ENCODE measurements around the gene OR2T3. TPM values are rescaled to one million over a fixed set of nuclear protein-coding genes. Genes with fewer than 3 reads are reported as not detected.

The OR2T3 gene, protein sequence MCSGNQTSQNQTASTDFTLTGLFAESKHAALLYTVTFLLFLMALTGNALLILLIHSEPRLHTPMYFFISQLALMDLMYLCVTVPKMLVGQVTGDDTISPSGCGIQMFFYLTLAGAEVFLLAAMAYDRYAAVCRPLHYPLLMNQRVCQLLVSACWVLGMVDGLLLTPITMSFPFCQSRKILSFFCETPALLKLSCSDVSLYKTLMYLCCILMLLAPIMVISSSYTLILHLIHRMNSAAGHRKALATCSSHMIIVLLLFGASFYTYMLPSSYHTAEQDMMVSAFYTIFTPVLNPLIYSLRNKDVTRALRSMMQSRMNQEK
- total RNA-seq (2022; extraction: Qiagen RNA extraction; ENCODE audit: low read depth): not detected in 5 replicates

DNA sequence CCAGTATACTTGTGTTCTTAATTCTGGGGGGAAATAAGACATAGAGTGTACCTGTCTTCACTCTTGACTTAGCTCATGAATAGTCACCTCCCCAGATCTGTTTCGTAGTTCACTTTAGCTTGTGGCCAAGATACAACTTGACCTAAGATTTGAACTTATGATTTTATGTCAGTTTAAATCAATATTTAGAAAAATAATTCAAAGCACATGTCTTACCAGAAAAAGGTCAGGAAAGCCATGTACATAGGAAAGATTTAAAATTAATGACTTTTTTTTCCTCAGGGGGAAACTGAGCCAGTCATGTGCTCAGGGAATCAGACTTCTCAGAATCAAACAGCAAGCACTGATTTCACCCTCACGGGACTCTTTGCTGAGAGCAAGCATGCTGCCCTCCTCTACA lies at the start of gene OR2T3:
OR2T3 (plus strand) TSS at position 301 of the 400 bp plus-strand sequence; CDS start at position 301, 0 bp downstream.

DNA sequence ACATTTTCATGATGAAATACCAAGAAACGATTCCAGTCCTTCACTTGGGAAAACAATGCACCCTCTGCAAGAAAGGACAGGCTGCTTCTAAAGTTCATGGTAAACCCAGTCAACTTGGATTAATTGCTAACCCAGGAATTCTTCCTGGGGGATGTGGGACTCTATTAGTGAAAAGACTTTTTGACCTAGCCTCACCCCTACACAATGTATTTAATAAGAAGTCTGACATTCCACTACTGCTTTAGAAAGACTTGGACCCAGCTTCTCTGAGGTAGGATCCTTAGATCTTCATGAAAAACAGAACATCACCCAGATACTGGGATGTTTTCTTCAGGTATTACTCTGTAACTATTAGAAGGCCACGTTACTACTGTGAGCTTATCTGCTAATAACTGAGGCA lies 27.8 kb upstream of the OR2T3 start, which contains the start of gene OR2T2:
OR2T2 (plus strand) TSS at position 239 of the 400 bp plus-strand sequence. CDS start 7,161 bp downstream, outside the sequence.

DNA sequence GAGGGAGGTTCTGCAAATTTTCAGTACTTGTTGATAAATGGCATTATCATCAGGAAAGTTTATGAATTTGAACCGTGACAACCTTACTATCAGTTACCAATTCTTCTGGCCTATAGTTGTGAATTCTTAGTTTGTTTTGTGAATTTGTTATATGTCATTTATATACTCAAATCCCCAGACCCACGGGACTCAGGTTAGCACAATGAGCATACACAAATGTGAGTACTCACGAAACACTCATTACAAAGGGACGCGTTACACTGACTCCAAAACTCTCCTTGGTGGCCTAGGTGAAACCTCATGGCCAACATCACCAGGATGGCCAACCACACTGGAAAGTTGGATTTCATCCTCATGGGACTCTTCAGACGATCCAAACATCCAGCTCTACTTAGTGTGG lies 15.1 kb downstream of the OR2T3 start, which contains the start of gene OR2T5:
OR2T5 (plus strand) TSS at position 301 of the 400 bp plus-strand sequence; CDS start at position 301, 0 bp downstream.

DNA sequence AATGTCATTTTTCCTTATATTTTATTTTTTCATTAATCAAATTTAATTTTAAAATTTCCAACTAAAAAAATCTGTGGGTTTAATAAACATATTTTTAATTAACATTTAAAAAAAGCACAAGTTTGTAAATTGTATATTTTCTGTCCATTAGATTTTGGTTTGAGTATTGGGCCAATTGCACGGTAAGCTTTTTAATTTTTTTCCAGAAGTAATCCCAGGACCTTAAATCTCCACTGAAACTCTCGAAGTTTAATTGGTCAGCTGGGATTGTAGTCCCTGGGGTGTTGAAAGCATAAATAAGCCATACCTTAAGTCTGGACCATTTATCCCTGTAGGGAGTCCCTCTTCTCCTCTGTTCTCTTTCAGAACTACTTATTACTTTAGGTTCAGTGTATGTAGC lies 34.6 kb downstream of the OR2T3 start, which contains the start of gene OR2G6:
OR2G6 (plus strand) TSS at position 301 of the 400 bp plus-strand sequence. CDS start 13,574 bp downstream, outside the sequence.

Other genes starting within 250 kb of the OR2T3 start
- not detected in 5 replicates for gene OR2M4, start 241.9 kb upstream of the OR2T3 start, total RNA-seq (2022; extraction: Qiagen RNA extraction; ENCODE audit: low read depth)
- gene OR2T33, start 195.4 kb upstream of the OR2T3 start, total RNA-seq (2022; extraction: Qiagen RNA extraction; ENCODE audit: low read depth): not detected in 5 replicates
- gene OR2T12, start 169.9 kb upstream of the OR2T3 start, total RNA-seq (2022; extraction: Qiagen RNA extraction; ENCODE audit: low read depth): not detected in 5 replicates
- not detected in 5 replicates for gene OR2M7, start 148.8 kb upstream of the OR2T3 start, total RNA-seq (2022; extraction: Qiagen RNA extraction; ENCODE audit: low read depth)
- not detected in 5 replicates for gene OR14C36, start 124.6 kb upstream of the OR2T3 start, total RNA-seq (2022; extraction: Qiagen RNA extraction; ENCODE audit: low read depth)
- gene OR2T4, start 111.7 kb upstream of the OR2T3 start, total RNA-seq (2022; extraction: Qiagen RNA extraction; ENCODE audit: low read depth): not detected in 5 replicates
- gene OR2T6, start 97.6 kb upstream of the OR2T3 start, total RNA-seq (2022; extraction: Qiagen RNA extraction; ENCODE audit: low read depth): not detected in 5 replicates
- not detected in 5 replicates for gene OR2T1, start 70.3 kb upstream of the OR2T3 start, total RNA-seq (2022; extraction: Qiagen RNA extraction; ENCODE audit: low read depth)
- not detected in 5 replicates for gene OR2T2, start 27.7 kb upstream of the OR2T3 start, total RNA-seq (2022; extraction: Qiagen RNA extraction; ENCODE audit: low read depth)
- not detected in 5 replicates for gene OR2T5, start 15.2 kb downstream of the OR2T3 start, total RNA-seq (2022; extraction: Qiagen RNA extraction; ENCODE audit: low read depth)
- gene OR2G6, start 34.7 kb downstream of the OR2T3 start, total RNA-seq (2022; extraction: Qiagen RNA extraction; ENCODE audit: low read depth): not detected in 5 replicates
- not detected in 5 replicates for gene OR2T29, start 89.4 kb downstream of the OR2T3 start, total RNA-seq (2022; extraction: Qiagen RNA extraction; ENCODE audit: low read depth)
- not detected in 5 replicates for gene OR2T34, start 101.4 kb downstream of the OR2T3 start, total RNA-seq (2022; extraction: Qiagen RNA extraction; ENCODE audit: low read depth)
- not detected in 5 replicates for gene OR2T10, start 124.3 kb downstream of the OR2T3 start, total RNA-seq (2022; extraction: Qiagen RNA extraction; ENCODE audit: low read depth)
- not detected in 5 replicates for gene OR2T11, start 161.7 kb downstream of the OR2T3 start, total RNA-seq (2022; extraction: Qiagen RNA extraction; ENCODE audit: low read depth)
- gene OR2T35, start 171.9 kb downstream of the OR2T3 start, total RNA-seq (2022; extraction: Qiagen RNA extraction; ENCODE audit: low read depth): not detected in 5 replicates
- gene OR2T27, start 182.2 kb downstream of the OR2T3 start, total RNA-seq (2022; extraction: Qiagen RNA extraction; ENCODE audit: low read depth): not detected in 5 replicates
- gene OR14I1, start 229.4 kb downstream of the OR2T3 start, total RNA-seq (2022; extraction: Qiagen RNA extraction; ENCODE audit: low read depth): not detected in 5 replicates

Measured in A549 treated with CpdA at 1 μM for 4 hours (cell line).